Inferior parietal cortex (tissue), 1 donor: ENCODE results near the gene NDUFA11.
"Not testable (repeated sequence)": the region's sequence is repeated elsewhere in the genome, so short reads cannot be mapped to it uniquely, and the experiment has no call there.

Source experiments
- DNase-seq: peaks from one replicate; pipeline ENCODE4 v3.0.0-alpha.2; 2016; ENCODE audit errors: extremely low spot score

The NDUFA11 gene

GRCh38 chr19:5890099-5890498 is 13.5 kb downstream of the NDUFA11 start:
- no peak for DNase-seq

GRCh38 chr19:5889288-5889971 is 14.2 kb downstream of the NDUFA11 start:
- no peak for DNase-seq

DNA sequence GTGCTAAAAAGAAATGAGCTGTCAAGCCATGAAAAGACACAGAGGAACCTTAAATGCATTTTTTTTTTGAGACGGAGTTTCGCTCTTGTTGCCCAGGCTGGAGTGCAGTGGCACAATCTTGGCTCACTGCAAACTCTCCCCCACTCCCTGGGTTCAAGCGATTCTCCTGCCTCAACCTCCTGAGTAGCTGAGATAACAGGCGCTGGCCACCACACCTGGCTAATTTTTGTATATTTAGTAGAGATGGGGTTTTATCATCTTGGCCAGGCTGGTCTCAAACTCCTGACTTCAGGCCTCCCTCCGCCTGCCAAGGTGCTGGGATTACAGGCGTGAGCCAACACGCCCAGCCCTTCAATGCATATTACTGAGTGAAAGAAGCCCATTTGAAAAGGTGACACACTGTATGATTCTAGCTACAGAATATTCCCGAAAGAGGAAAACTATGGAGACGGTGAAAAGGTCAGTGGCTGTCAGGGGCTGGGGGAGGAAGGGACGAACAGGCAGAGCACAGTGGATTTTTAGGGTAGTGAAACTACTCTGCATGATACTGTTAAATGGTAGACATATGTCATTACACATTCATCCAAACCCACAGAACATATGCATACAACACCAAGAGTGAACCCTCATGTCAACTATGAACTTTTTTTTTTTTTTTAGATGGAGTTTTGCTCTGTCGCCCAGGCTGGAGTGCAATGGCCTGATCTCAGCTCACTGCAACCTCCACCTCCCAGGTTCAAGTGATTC is 19.4 kb downstream of the NDUFA11 start:
- not testable (repeated sequence) for DNase-seq

DNA sequence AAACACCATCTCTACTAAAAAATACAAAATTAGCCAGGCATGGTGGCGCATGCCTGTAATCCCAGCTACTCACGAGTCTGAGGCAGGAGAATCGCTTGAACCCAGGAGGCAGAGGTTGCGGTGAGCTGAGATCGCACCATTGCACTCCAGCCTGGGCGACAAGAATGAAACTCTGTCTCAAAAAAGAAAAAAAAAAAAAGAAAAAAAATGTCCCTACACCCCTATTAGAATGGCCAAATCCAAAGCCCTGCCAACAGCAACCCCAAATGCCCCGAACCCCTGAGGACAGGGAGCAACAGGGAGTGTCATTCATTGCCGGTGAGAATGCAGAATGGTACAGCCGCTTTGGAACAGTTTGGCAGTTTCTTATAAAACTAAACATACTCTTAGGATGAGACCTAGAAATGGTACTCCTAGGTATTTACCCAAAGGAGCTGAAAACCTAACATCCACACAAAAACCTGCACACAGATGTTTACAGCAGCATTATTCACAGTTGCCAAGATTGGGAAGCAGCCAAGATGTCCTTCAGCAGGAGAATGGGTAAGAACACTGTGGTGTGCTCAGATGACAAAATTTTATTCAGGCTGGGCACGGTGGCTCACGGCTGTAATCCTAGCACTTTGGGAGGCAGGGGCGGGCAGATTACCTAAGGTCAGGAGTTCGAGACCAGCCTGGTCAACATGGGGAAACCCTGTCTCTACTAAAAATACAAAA is 20.3 kb downstream of the NDUFA11 start:
- not testable (repeated sequence) for DNase-seq

DNA sequence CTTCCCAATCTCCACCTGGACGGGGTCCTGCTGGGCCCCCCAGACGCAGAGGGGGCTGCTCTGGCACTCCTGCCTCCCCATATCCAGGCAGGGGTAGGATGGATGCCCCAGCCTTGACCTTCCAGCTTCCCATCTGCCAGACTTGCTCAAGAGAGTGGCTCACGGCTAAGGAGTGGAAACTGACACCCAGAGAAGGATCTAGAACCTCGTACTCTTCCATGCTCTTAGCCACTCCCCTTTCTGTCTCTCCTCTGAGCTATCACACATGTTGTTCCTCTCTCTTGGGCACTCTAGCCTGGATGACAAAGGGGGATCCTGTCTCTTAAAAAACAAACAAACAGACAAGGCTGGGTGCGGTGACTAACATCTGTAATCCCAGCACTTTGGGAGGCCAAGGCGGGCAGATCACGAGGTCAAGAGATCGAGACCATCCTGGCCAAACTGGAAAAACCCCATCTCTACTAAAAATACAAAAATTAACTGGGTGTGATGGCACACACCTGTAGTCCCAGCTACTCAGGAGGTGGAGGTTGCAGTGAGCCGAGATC is 21.1 kb downstream of the NDUFA11 start:
- no peak for DNase-seq

GRCh38 chr19:5881543-5882299 is 21.9 kb downstream of the NDUFA11 start:
- no peak for DNase-seq

DNA sequence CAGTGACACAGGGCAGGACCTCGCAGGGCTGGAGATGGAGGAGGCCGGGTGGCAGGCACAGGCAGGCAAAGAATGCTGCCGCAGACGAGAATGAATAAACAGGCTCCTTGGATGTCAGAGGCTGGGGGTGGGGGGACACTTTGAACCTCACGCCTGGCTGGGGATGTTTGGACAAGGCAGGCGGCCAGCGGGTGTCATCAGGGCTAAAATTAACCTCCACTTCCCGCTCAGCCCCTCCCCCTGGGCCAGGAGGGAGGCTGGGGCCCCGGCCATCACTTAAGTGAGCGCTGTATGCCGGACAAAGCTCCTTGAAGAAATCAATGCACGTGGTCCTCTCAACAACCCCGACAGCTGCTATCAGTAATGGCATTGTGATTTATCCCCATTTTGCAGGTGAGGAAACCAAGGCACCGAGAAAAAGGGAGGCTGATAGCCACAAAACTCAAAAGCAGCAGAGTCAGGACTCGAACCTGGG is 22.9 kb downstream of the NDUFA11 start:
- no peak for DNase-seq

- DNase-seq: no peak
Measured at GRCh38 chr19:5880196-5880595, 23.4 kb downstream of the NDUFA11 start.

GRCh38 chr19:5877882-5878281 is 25.7 kb downstream of the NDUFA11 start:
- DNase-seq: no peak

DNA sequence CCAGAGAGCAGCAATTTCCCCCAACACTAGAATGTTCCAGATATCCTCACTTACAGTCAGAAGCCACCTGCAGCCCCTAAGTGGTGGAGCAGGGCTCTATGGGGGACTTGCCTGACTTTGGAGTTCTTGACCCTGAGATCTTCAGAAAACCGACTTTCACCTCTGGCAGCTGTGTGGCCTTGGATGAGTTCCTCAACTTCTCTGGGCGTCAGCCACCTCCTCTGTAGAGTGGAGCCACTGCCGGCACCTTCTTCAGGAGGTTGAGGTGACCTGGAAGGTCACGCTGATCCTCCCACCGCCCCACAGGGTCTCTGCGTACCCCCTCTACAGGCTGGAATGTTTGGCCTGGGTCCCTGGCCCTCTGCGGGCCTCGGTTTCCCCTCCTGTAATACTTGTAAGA is 26.2 kb downstream of the NDUFA11 start:
- DNase-seq: no peak

DNA sequence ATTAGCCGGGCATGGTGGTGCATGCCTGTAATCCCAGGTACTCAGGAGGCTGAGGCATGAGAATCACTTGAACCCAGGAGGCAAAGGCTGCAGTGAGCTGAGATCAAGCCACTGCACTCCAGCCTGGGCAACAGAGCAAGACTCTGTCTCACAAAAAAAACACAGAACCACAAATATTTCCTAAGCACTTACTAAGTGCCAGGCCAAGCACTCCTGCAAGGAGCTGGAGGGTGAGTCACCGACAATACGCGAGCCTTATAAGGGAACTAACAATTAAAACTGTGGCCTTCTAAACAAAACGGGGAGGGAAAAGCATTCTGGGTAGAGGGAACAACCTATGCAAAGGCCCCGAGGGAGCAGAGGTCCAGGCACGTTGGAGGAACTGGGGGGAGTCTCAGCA is 29.1 kb downstream of the NDUFA11 start:
- DNase-seq: not testable (repeated sequence)

- DNase-seq: no peak
Measured at GRCh38 chr19:5873617-5874199, 29.9 kb downstream of the NDUFA11 start.

GRCh38 chr19:5870986-5871394 is 32.6 kb downstream of the NDUFA11 start:
- DNase-seq: no peak

GRCh38 chr19:5867201-5868136 is 36.1 kb downstream of the NDUFA11 start:
- no peak for DNase-seq

GRCh38 chr19:5865772-5866171 is 37.8 kb downstream of the NDUFA11 start:
- no peak for DNase-seq

- DNase-seq: no peak
Measured at GRCh38 chr19:5864725-5865486, 38.7 kb downstream of the NDUFA11 start.

- DNase-seq: no peak
Measured at GRCh38 chr19:5864013-5864720, 39.4 kb downstream of the NDUFA11 start.

- DNase-seq: no peak
Measured at GRCh38 chr19:5863030-5863665, 40.4 kb downstream of the NDUFA11 start.
